HepG2 (cell line): ENCODE results near the gene CD320. TPM values are rescaled to one million over a fixed set of nuclear protein-coding genes. Genes with fewer than 3 reads are reported as not detected.

Experiments used
- CHCHD3 ChIP-seq: sonication (generic); formaldehyde crosslinking; IDR thresholded peaks from 2 replicates; pipeline ENCODE4 v1.8.0; 2022; ENCODE audit warnings: mild to moderate bottlenecking, missing genetic modification reagents, moderate library complexity
- FOXA3 ChIP-seq: IDR thresholded peaks from 2 replicates; pipeline ENCODE4 v1.6.1; 2016; ENCODE audit warnings: missing genetic modification reagents, missing compliant biosample characterization
- HES4 ChIP-seq: sonication (generic); formaldehyde crosslinking; IDR thresholded peaks from 2 replicates; pipeline ENCODE4 v1.9.0; 2021; ENCODE audit warnings: mild to moderate bottlenecking, missing genetic modification reagents, borderline replicate concordance
- HOXA5 ChIP-seq: sonication (generic); formaldehyde crosslinking; IDR thresholded peaks from 2 replicates; pipeline ENCODE4 v1.4.0; 2020; ENCODE audit warnings: missing genetic modification reagents
- KDM1A ChIP-seq: IDR thresholded peaks from 2 replicates; pipeline ENCODE4 v1.6.1; 2016; ENCODE audit warnings: missing compliant biosample characterization
- MED8 ChIP-seq: sonication (generic); formaldehyde crosslinking; IDR thresholded peaks from 2 replicates; pipeline ENCODE4 v1.8.1; 2023; ENCODE audit warnings: mild to moderate bottlenecking, missing genetic modification reagents; ENCODE audit not compliant: insufficient replicate concordance
- NBN ChIP-seq: fragments of 450-650 bp; conservative IDR thresholded peaks from 2 replicates; pipeline ENCODE4 v1.6.1; 2017
- TBX3 ChIP-seq: fragments of 450-650 bp; IDR thresholded peaks from 2 replicates; pipeline ENCODE4 v1.6.1; 2017; ENCODE audit warnings: antibody characterized with exemption, mild to moderate bottlenecking, inconsistent platforms, borderline replicate concordance
- ZFP37 ChIP-seq: sonication (generic); formaldehyde crosslinking; IDR thresholded peaks from 2 replicates; pipeline ENCODE4 v1.4.0; 2020; ENCODE audit warnings: missing genetic modification reagents, borderline replicate concordance
- ZNF180 ChIP-seq: sonication (generic); formaldehyde crosslinking; IDR thresholded peaks from 2 replicates; pipeline ENCODE4 v1.4.0; 2020; ENCODE audit warnings: low read depth, missing genetic modification reagents, borderline replicate concordance
- ZNF3 ChIP-seq: IDR thresholded peaks from 2 replicates; pipeline ENCODE4 v1.7.0; 2017; ENCODE audit warnings: inconsistent platforms
- ZNF773 ChIP-seq: sonication (generic); formaldehyde crosslinking; IDR thresholded peaks from 2 replicates; pipeline ENCODE4 v1.4.0; 2020; ENCODE audit warnings: missing genetic modification reagents, borderline replicate concordance
- ZNF816 ChIP-seq: sonication (generic); formaldehyde crosslinking; IDR thresholded peaks from 2 replicates; pipeline ENCODE4 v1.8.0; 2022; ENCODE audit warnings: missing genetic modification reagents, mild to moderate bottlenecking, borderline replicate concordance
- ZNF841 ChIP-seq: sonication (generic); formaldehyde crosslinking; IDR thresholded peaks from 2 replicates; pipeline ENCODE4 v1.8.1; 2023; ENCODE audit warnings: missing genetic modification reagents, borderline replicate concordance
- polyA plus RNA-seq, 8 experiments: library from polyadenylated mRNA; depleted of rRNA in 3 of 8; stranded (reverse) in 7 of 8; unstranded in 1 of 8; fragments of >200 nt; fragmentation: Illumina TruSeq in 4 of 8; extraction: Trizol in 4 of 8; gene quantifications; 2 replicates each; pipeline versions ENCODE4 v1.2.1 to v1.2.3, GENCODE V29; 2011 to 2016; ENCODE audit warnings: low read depth in 4 of 8, missing spikeins in 1 of 8, mixed read lengths in 1 of 8; ENCODE audit not compliant: insufficient read depth in 1 of 8
- total RNA-seq, 5 experiments: library from RNA; depleted of rRNA; stranded (reverse); fragments of >200 nt; fragmentation: Illumina TruSeq; extraction: Trizol; gene quantifications; 2 replicates each; pipeline ENCODE4 v1.2.3, GENCODE V29; 2016; ENCODE audit warnings: low read depth in 1 of 5
- TF ChIP-seq, protein P1 (sequence below), 2 experiments: fragments of 450-650 bp in 1 of 2; sonication (generic) in 1 of 2; formaldehyde crosslinking in 1 of 2; IDR thresholded peaks; 2 replicates each; pipeline versions ENCODE4 v1.6.1 to v1.8.0; 2016 to 2022; ENCODE audit warnings: antibody characterized with exemption in 1 of 2, mild to moderate bottlenecking in 1 of 2, missing genetic modification reagents in 1 of 2
- TF ChIP-seq, protein P2 (sequence below): sonication (generic); formaldehyde crosslinking; IDR thresholded peaks from 2 replicates; pipeline ENCODE4 v1.4.0; 2020; ENCODE audit warnings: missing genetic modification reagents, low read depth, mild to moderate bottlenecking, borderline replicate concordance
- TF ChIP-seq, protein P3 (sequence below): sonication (generic); formaldehyde crosslinking; IDR thresholded peaks from 2 replicates; pipeline ENCODE4 v1.5.1; 2020; ENCODE audit warnings: mild to moderate bottlenecking, missing genetic modification reagents

Gene CD320
- total and polyA plus RNA-seq, 2 of the 13 experiments (the other 11 are each of a cell fraction or from before 2014, with no cell fraction given) = 83.1 to 99.9 TPM

DNA sequence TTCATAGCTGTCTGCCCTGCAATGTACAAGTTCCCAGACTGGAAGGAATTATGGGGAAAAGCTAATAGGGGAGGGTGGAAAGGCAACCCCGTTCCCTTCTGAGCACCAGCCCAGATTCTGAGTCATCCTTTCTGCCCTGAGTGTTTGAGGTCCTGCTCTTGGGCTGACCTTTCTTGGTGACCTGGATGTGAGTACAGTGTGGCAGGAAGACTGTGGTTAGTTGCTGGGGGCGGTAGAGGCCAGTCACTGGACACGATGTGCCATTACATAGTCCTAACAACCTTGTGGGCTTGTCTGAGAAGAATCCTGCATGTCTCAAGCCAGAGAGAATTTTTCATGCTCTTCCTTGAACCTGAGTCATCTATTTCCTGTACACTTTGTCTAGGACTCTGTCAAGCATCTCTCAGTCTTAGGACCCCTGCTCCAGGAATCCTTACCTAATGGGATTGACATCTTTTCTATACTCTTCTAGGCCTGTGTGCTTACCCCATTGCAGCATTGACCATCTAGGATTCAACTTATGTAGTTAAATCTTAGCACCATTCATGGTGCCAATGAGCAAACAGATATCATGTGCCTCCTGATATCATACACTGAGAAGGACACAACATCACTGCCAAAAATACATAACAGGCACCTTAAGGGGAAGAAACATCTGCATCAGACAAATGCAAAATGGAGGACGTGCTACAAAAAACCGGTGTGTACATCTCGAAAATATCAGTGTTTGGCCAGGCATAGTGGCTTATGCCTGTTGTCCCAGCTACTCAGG, 47.7 kb upstream of the CD320 start (continued):
- no peak for TF ChIP-seq HOXA5
- TF ChIP-seq, protein P1, sequence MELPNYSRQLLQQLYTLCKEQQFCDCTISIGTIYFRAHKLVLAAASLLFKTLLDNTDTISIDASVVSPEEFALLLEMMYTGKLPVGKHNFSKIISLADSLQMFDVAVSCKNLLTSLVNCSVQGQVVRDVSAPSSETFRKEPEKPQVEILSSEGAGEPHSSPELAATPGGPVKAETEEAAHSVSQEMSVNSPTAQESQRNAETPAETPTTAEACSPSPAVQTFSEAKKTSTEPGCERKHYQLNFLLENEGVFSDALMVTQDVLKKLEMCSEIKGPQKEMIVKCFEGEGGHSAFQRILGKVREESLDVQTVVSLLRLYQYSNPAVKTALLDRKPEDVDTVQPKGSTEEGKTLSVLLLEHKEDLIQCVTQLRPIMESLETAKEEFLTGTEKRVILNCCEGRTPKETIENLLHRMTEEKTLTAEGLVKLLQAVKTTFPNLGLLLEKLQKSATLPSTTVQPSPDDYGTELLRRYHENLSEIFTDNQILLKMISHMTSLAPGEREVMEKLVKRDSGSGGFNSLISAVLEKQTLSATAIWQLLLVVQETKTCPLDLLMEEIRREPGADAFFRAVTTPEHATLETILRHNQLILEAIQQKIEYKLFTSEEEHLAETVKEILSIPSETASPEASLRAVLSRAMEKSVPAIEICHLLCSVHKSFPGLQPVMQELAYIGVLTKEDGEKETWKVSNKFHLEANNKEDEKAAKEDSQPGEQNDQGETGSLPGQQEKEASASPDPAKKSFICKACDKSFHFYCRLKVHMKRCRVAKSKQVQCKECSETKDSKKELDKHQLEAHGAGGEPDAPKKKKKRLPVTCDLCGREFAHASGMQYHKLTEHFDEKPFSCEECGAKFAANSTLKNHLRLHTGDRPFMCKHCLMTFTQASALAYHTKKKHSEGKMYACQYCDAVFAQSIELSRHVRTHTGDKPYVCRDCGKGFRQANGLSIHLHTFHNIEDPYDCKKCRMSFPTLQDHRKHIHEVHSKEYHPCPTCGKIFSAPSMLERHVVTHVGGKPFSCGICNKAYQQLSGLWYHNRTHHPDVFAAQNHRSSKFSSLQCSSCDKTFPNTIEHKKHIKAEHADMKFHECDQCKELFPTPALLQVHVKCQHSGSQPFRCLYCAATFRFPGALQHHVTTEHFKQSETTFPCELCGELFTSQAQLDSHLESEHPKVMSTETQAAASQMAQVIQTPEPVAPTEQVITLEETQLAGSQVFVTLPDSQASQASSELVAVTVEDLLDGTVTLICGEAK (IDR thresholded peaks at IDR 0.05) = no peak
- TF ChIP-seq, protein P1 (CRISPR knock-in tag; IDR thresholded peaks at IDR 0.05) = no peak
- TF ChIP-seq, protein P2, sequence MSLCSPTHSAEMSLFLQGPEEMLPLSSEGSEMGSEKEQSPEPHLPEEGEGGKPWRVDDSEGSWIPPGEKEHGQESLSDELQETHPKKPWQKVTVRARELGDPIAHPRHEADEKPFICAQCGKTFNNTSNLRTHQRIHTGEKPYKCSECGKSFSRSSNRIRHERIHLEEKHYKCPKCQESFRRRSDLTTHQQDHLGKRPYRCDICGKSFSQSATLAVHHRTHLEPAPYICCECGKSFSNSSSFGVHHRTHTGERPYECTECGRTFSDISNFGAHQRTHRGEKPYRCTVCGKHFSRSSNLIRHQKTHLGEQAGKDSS (CRISPR knock-in tag) = no peak
- TF ChIP-seq FOXA3 (CRISPR knock-in tag) = peak; percentile 68
- TF ChIP-seq ZNF180 (CRISPR knock-in tag) = no peak
- no peak for TF ChIP-seq ZNF773 (CRISPR knock-in tag)
- no peak for TF ChIP-seq ZNF841 (CRISPR knock-in tag)
- TF ChIP-seq, protein P3, sequence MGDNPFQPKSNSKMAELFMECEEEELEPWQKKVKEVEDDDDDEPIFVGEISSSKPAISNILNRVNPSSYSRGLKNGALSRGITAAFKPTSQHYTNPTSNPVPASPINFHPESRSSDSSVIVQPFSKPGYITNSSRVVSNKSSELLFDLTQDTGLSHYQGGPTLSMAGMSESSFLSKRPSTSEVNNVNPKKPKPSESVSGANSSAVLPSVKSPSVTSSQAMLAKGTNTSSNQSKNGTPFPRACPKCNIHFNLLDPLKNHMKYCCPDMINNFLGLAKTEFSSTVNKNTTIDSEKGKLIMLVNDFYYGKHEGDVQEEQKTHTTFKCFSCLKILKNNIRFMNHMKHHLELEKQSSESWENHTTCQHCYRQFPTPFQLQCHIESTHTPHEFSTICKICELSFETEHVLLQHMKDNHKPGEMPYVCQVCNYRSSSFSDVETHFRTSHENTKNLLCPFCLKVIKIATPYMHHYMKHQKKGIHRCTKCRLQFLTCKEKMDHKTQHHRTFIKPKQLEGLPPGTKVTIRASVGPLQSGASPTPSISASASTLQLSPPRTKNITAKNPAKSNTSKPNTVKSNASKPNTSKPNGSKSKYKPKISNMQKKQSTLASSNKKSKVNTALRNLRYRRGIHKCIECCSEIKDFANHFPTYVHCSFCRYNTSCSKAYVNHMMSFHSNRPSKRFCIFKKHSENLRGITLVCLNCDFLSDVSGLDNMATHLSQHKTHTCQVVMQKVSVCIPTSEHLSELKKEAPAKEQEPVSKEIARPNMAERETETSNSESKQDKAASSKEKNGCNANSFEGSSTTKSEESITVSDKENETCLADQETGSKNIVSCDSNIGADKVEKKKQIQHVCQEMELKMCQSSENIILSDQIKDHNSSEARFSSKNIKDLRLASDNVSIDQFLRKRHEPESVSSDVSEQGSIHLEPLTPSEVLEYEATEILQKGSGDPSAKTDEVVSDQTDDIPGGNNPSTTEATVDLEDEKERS (CRISPR knock-in tag) = peak; percentile 32; the same call in 1 of the 2 replicates
- TF ChIP-seq TBX3 = no peak
- no peak for TF ChIP-seq ZFP37 (CRISPR knock-in tag)
- no peak for TF ChIP-seq KDM1A
- no peak for TF ChIP-seq HES4 (CRISPR knock-in tag)
- TF ChIP-seq ZNF3 = no peak
- TF ChIP-seq ZNF816 (CRISPR knock-in tag) = no peak
- no peak for TF ChIP-seq CHCHD3 (CRISPR knock-in tag)
- TF ChIP-seq NBN = no peak
- TF ChIP-seq MED8 (CRISPR knock-in tag) = no peak
